ENCODE data around the gene HSD11B1. TPM values are rescaled to one million over a fixed set of nuclear protein-coding genes. Genes with fewer than 3 reads are reported as not detected.
A peak's percentile ranks its signal among the peaks of the same experiment; 100 is the strongest.

The HSD11B1 gene
- total RNA-seq, 1 donor from 2014 or later = 4.1 TPM

DNA sequence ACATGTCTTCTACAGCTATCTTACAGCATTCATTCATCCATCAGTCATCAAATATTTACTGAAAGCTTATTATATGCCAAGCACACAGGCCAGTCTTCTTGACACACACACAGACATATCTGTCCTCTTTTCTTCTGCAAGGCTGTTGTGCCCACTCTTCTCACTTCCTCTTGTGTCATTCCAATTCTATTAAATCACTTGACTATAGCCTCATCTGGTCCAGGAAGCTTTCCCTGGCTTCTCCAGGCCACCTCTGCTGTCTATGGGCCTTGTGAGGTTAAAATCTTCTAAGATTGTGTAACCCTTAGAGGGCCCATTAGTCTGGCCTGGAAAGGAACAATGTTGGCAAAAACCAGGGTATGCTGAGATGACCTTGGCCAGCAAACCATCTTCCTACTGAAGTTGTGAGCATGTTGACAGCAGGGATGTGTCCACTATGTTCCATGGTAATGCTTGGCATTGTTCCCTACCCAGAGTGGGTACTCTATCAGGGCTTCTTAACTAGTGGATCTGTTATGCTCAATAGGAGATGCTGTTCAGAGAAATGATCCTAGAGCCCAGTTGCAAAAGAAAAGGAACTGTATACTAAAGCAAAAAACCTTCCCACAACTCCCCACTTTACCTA is 56.5 kb downstream of the HSD11B1 start:
- Histone ChIP-seq H3K27ac (replicated peaks) (no peak overlapping the region), H3K9me3 (replicated peaks) (no peaks in the 10 kb centered on the region), H3K4me1 (peaks cover 6% of the 10 kb centered on the region), H3K4me3 (no peak overlapping the region), H3K27me3 (ENCODE audit: low read depth) (no peaks in the 10 kb centered on the region), H3K36me3 (no peaks in the 10 kb centered on the region)
- intact Hi-C loops (cut with micrococcal nuclease) = no loop called here
- TF ChIP-seq, protein P1, sequence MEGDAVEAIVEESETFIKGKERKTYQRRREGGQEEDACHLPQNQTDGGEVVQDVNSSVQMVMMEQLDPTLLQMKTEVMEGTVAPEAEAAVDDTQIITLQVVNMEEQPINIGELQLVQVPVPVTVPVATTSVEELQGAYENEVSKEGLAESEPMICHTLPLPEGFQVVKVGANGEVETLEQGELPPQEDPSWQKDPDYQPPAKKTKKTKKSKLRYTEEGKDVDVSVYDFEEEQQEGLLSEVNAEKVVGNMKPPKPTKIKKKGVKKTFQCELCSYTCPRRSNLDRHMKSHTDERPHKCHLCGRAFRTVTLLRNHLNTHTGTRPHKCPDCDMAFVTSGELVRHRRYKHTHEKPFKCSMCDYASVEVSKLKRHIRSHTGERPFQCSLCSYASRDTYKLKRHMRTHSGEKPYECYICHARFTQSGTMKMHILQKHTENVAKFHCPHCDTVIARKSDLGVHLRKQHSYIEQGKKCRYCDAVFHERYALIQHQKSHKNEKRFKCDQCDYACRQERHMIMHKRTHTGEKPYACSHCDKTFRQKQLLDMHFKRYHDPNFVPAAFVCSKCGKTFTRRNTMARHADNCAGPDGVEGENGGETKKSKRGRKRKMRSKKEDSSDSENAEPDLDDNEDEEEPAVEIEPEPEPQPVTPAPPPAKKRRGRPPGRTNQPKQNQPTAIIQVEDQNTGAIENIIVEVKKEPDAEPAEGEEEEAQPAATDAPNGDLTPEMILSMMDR (IDR thresholded peaks at IDR 0.05; ENCODE audit: borderline replicate concordance) = no peak
- DNase-seq = no peak

GRCh38 chr1:209766051-209766450 is 61.4 kb downstream of the HSD11B1 start:
- DNase-seq = no peak
- Histone ChIP-seq H3K4me1 (peaks cover 22% of the 10 kb centered on the region), H3K27me3 (ENCODE audit: low read depth) (no peaks in the 10 kb centered on the region), H3K36me3 (no peaks in the 10 kb centered on the region), H3K9me3 (replicated peaks) (no peaks in the 10 kb centered on the region), H3K4me3 (no peak overlapping the region), H3K27ac (replicated peaks) (no peak overlapping the region)
- TF ChIP-seq, protein P1 (IDR thresholded peaks at IDR 0.05; ENCODE audit: borderline replicate concordance) = no peak
- intact Hi-C loops (cut with micrococcal nuclease) = no loop called here

DNA sequence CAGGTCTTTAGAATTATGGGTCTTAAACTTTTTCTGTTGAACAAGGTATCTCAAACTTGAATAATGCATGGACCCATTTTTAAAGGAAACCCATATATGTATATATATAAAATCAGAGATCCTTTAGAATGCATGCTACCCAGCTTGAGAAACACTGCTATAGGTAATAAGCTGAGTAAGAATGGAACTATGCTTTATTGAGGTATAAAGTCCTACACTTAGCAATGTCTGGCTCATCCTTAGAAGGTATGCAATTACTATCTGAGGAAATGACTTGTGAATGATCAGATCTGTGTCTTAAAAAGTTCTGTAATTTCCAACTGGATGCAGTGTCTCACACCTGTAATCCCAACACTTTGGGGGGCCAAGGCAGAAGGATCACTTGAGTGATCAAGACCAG is 62.5 kb downstream of the HSD11B1 start:
- Histone ChIP-seq H3K36me3 (no peaks in the 10 kb centered on the region), H3K4me3 (no peak overlapping the region), H3K27me3 (ENCODE audit: low read depth) (no peaks in the 10 kb centered on the region), H3K4me1 (peaks cover 22% of the 10 kb centered on the region), H3K27ac (replicated peaks) (no peak overlapping the region), H3K9me3 (replicated peaks) (no peaks in the 10 kb centered on the region)
- intact Hi-C loops (cut with micrococcal nuclease) = no loop called here
- DNase-seq = no peak
- TF ChIP-seq, protein P1 (IDR thresholded peaks at IDR 0.05; ENCODE audit: borderline replicate concordance) = no peak

DNA sequence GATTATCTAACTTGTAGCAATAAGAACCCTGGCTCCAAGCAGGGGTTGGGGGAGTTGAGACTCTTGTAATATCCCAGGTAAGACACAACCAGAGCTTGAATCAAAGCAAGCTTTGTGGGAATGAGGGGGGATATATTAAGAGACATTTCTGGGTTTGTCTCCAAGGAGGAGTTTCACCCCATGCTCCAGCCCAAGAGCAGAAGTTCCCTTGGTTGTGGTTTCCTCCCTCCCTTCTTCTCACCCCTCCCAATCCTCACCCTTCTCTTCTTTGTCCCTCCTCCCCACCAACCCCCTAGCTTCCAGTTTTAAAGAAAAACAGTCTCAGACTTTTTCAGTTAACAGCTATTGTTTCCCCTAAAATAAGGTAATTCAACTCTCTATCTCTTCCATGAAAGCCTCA is 63.1 kb downstream of the HSD11B1 start:
- Histone ChIP-seq H3K4me1 (peaks cover 22% of the 10 kb centered on the region), H3K27me3 (ENCODE audit: low read depth) (no peaks in the 10 kb centered on the region), H3K36me3 (no peaks in the 10 kb centered on the region), H3K4me3 (no peak overlapping the region), H3K27ac (replicated peaks) (no peak overlapping the region), H3K9me3 (replicated peaks) (no peaks in the 10 kb centered on the region)
- no peak for DNase-seq
- TF ChIP-seq, protein P1 (IDR thresholded peaks at IDR 0.05; ENCODE audit: borderline replicate concordance) = no peak
- intact Hi-C loops (cut with micrococcal nuclease) = no loop called here

GRCh38 chr1:209768354-209768774 is 63.7 kb downstream of the HSD11B1 start:
- no peak for DNase-seq
- no peaks in the 10 kb centered on the region for H3K9me3 ChIP-seq (replicated peaks)
- H3K36me3 ChIP-seq = no peaks in the 10 kb centered on the region
- peak overlapping the region; percentile 89 for H3K27ac ChIP-seq (replicated peaks)
- TF ChIP-seq, protein P1 (IDR thresholded peaks at IDR 0.05; ENCODE audit: borderline replicate concordance) = no peak
- no peak overlapping the region for H3K4me3 ChIP-seq
- intact Hi-C loops (cut with micrococcal nuclease) = no loop called here
- H3K4me1 ChIP-seq = peaks cover 22% of the 10 kb centered on the region
- no peaks in the 10 kb centered on the region for H3K27me3 ChIP-seq (ENCODE audit: low read depth)

All from left ventricle myocardium inferior (tissue), 1 donor.